Renal cortical epithelial cell (primary cell): ENCODE data around the gene STPG4. TPM values are rescaled to one million over a fixed set of nuclear protein-coding genes. Genes with fewer than 3 reads are reported as not detected.
A peak's percentile ranks its signal among the peaks of the same experiment; 100 is the strongest.

ENCODE experiments used
- DNase-seq: peaks from one replicate; pipeline ENCODE4 v3.0.0-alpha.2; 2011; ENCODE audit warnings: low read depth
- total RNA-seq: library from RNA; depleted of rRNA; stranded (reverse); fragments of >200 nt; gene quantifications from 2 replicates; pipeline ENCODE4 v1.2.3, GENCODE V29; 2014

Gene STPG4
- total RNA-seq, 1 donor from 2014 or later = 0.20 TPM

GRCh38 chr2:47087051-47087450 is 68.1 kb downstream of the STPG4 start:
- DNase-seq = no peak

- no peak for DNase-seq
Measured at GRCh38 chr2:47086571-47086970, 68.5 kb downstream of the STPG4 start.

GRCh38 chr2:47086054-47086471 is 69.0 kb downstream of the STPG4 start:
- DNase-seq = no peak

- no peak for DNase-seq
Measured at GRCh38 chr2:47083886-47084687, 71.0 kb downstream of the STPG4 start.

- no peak for DNase-seq
Measured at GRCh38 chr2:47083485-47083884, 71.6 kb downstream of the STPG4 start.

- no peak for DNase-seq
Measured at GRCh38 chr2:47083005-47083404, 72.1 kb downstream of the STPG4 start.

- no peak for DNase-seq
Measured at GRCh38 chr2:47080888-47081301, 74.2 kb downstream of the STPG4 start.

GRCh38 chr2:47079515-47080412 is 75.3 kb downstream of the STPG4 start:
- no peak for DNase-seq

- peak; percentile 33 for DNase-seq
Measured at GRCh38 chr2:47078541-47079482, 76.3 kb downstream of the STPG4 start.

- DNase-seq = no peak
Measured at GRCh38 chr2:47077442-47078117, 77.5 kb downstream of the STPG4 start.

GRCh38 chr2:47076586-47077441 is 78.3 kb downstream of the STPG4 start:
- peak; percentile 93 for DNase-seq

GRCh38 chr2:47076126-47076506 is 79.0 kb downstream of the STPG4 start:
- DNase-seq = no peak

- DNase-seq = no peak
Measured at GRCh38 chr2:47075361-47076125, 79.6 kb downstream of the STPG4 start.

GRCh38 chr2:47074691-47075090 is 80.4 kb downstream of the STPG4 start:
- DNase-seq = no peak

GRCh38 chr2:47073641-47074040 is 81.5 kb downstream of the STPG4 start:
- DNase-seq = no peak

- no peak for DNase-seq
Measured at GRCh38 chr2:47073217-47073616, 81.9 kb downstream of the STPG4 start.

- no peak for DNase-seq
Measured at GRCh38 chr2:47072728-47073191, 82.3 kb downstream of the STPG4 start.

GRCh38 chr2:47072018-47072691 is 83.0 kb downstream of the STPG4 start:
- DNase-seq = no peak
